Naive thymus-derived CD4-positive, alpha-beta T cell (primary cell): ENCODE results near the gene KAT8. TPM values are rescaled to one million over a fixed set of nuclear protein-coding genes. Genes with fewer than 3 reads are reported as not detected.

Experiments
- ATAC-seq: fragments of 150-1000 bp; cut with Tn5 transposase; 2 replicates; pipeline ENCODE4 v1.10.0; 2021; ENCODE audit warnings: mild to moderate bottlenecking, moderate library complexity
- CTCF ChIA-PET: fragments of 350-600 bp; sonication (Branson Sonifier 250); formaldehyde crosslinking; loops from one replicate; lab custom pipeline; 2021; ENCODE audit warnings: antibody characterized with exemption; lab: Charles Lee
- POLR2A ChIA-PET: fragments of 350-600 bp; sonication (Branson Sonifier 250); formaldehyde crosslinking; loops from one replicate; lab custom pipeline; 2021; ENCODE audit warnings: antibody characterized with exemption, inconsistent platforms; lab: Charles Lee
- DNase-seq, 9 donors: peaks; one replicate each; pipeline versions ENCODE4 v3.0.0 to v3.0.0-alpha.2; 2020 to 2022; ENCODE audit warnings: mixed read lengths in 1 of 9
- H3K27ac ChIP-seq: one replicate; pipeline ENCODE4 v1.7.0; 2013; ENCODE audit warnings: mild to moderate bottlenecking, low read depth, low read length, moderate library complexity
- H3K27me3 ChIP-seq, 2 donors: one replicate each; pipeline ENCODE4 v1.7.0; 2013; ENCODE audit warnings: low read length in 2 of 2, mild to moderate bottlenecking in 2 of 2, moderate library complexity in 2 of 2; ENCODE audit not compliant: control insufficient read depth in 2 of 2, insufficient read depth in 2 of 2
- H3K36me3 ChIP-seq, 3 experiments: 1 replicate in 2 of 3; 2 replicates in 1 of 3; pipeline ENCODE4 v1.7.0; 2013; ENCODE audit warnings: low read length in 3 of 3, mild to moderate bottlenecking in 3 of 3, moderate library complexity in 1 of 3; ENCODE audit not compliant: insufficient read depth in 3 of 3, control insufficient read depth in 2 of 3
- H3K4me1 ChIP-seq, 2 donors: one replicate each; pipeline ENCODE4 v1.7.0; 2013; ENCODE audit warnings: low read length in 2 of 2, mild to moderate bottlenecking in 2 of 2, moderate library complexity in 1 of 2; ENCODE audit not compliant: control insufficient read depth in 2 of 2, insufficient read depth in 2 of 2
- H3K4me3 ChIP-seq: 2 replicates; pipeline ENCODE4 v1.7.0; 2013; ENCODE audit warnings: mild to moderate bottlenecking, low read length
- H3K9me3 ChIP-seq, 3 experiments: 1 replicate in 2 of 3; 2 replicates in 1 of 3; pipeline ENCODE4 v1.7.0; 2013; ENCODE audit warnings: low read length in 3 of 3; ENCODE audit not compliant: control insufficient read depth in 2 of 3
- H3K27ac Mint-ChIP-seq, 9 donors: one replicate each; pipeline ENCODE4 v1.8.0; 2020 to 2022; ENCODE audit warnings: mixed read lengths in 9 of 9, mild to moderate bottlenecking in 8 of 9, moderate library complexity in 5 of 9, inconsistent platforms in 2 of 9
- H3K27me3 Mint-ChIP-seq, 5 donors: one replicate each; pipeline ENCODE4 v1.8.0; 2021 to 2022; ENCODE audit warnings: mixed read lengths in 5 of 5, mild to moderate bottlenecking in 1 of 5
- H3K36me3 Mint-ChIP-seq, 5 donors: one replicate each; pipeline ENCODE4 v1.8.0; 2020 to 2022; ENCODE audit warnings: mixed read lengths in 5 of 5, mild to moderate bottlenecking in 3 of 5, inconsistent platforms in 1 of 5
- H3K4me1 Mint-ChIP-seq, 7 donors: one replicate each; pipeline ENCODE4 v1.8.0; 2020 to 2022; ENCODE audit warnings: mixed read lengths in 7 of 7, mild to moderate bottlenecking in 3 of 7, inconsistent platforms in 1 of 7
- H3K4me3 Mint-ChIP-seq, 10 donors: one replicate each; pipeline ENCODE4 v1.8.0; 2020 to 2022; ENCODE audit warnings: mild to moderate bottlenecking in 10 of 10, mixed read lengths in 10 of 10, moderate library complexity in 6 of 10, inconsistent platforms in 2 of 10
- H3K9me3 Mint-ChIP-seq, 11 donors: one replicate each; pipeline ENCODE4 v1.8.0; 2020 to 2022; ENCODE audit warnings: mixed read lengths in 11 of 11, mild to moderate bottlenecking in 4 of 11, inconsistent platforms in 1 of 11, moderate library complexity in 1 of 11
- intact Hi-C, 2 donors: fragments of 100-400 bp; cut with micrococcal nuclease; formaldehyde crosslinking; loops; one replicate each; pipeline ENCODE4 v1.15.1; 2023
- polyA plus RNA-seq, 2 donors: library from polyadenylated mRNA; unstranded; fragments of 300-500 nt; fragmentation: Illumina TruSeq; gene quantifications; one replicate each; pipeline ENCODE4 v1.2.3, GENCODE V29; 2021
- total RNA-seq, 6 experiments: library from RNA in 5 of 6; stranded (reverse) in 5 of 6; gene quantifications; 1 replicate in 5 of 6; 2 replicates in 1 of 6; pipeline ENCODE4 v1.2.3 and lab custom pipeline; 2021 to 2026

The KAT8 gene
- total and polyA plus RNA-seq, 7 experiments from 2014 or later = 63.0 to 134 (median 109) TPM

- Histone ChIP-seq H3K27ac (peak overlapping the region; percentile 90), H3K4me3 (peak overlapping the region; percentile 76), H3K9me3 (no peaks in the 10 kb centered on the region), H3K4me1 (peaks cover 53 to 56% of the 10 kb centered on the region in 2 donors), H3K36me3 (peaks cover 10 to 35% (median 15%) of the 10 kb centered on the region in 3 experiments), H3K27me3 (no peaks in the 10 kb centered on the region)
- DNase-seq (no peak), ATAC-seq (no peak)
- ChIA-PET CTCF (interaction anchor here (1.3 to 4.3 kb wide), 2 partner anchors 19 to 36 kb away, joined by 3 to 27 read pairs; no protein-coding TSS in a partner anchor), POLR2A (interaction anchor here (0.5 to 6.3 kb wide), 43 partner anchors 8 to 1111 kb away, joined by 3 to 183 read pairs (median 6); partner anchors contain the start of genes ARMC5, BCKDK, FBRS and KAT8)
- intact Hi-C loops = loop anchor here (1.0 to 5.0 kb wide), 4 partner anchors 20 to 688 kb away; partner anchors contain the start of gene STX4 (in 1 of the 2)
- Mint-ChIP-seq H3K27ac (peak overlapping the region; percentile 88 to 100 (median 99)), H3K9me3 (peaks cover 0 to 14% (median 0%) of the 10 kb centered on the region in 11 donors), H3K4me1 (peaks cover 43 to 67% (median 52%) of the 10 kb centered on the region in 7 donors), H3K36me3 (peaks cover 14 to 38% (median 29%) of the 10 kb centered on the region in 5 donors), H3K27me3 (peaks cover 0 to 3% (median 0%) of the 10 kb centered on the region in 5 donors), H3K4me3 (peak overlapping the region; percentile 92 to 99 (median 96))
Measured at GRCh38 chr16:31179219-31179746, 61.8 kb downstream of the KAT8 start.

DNA sequence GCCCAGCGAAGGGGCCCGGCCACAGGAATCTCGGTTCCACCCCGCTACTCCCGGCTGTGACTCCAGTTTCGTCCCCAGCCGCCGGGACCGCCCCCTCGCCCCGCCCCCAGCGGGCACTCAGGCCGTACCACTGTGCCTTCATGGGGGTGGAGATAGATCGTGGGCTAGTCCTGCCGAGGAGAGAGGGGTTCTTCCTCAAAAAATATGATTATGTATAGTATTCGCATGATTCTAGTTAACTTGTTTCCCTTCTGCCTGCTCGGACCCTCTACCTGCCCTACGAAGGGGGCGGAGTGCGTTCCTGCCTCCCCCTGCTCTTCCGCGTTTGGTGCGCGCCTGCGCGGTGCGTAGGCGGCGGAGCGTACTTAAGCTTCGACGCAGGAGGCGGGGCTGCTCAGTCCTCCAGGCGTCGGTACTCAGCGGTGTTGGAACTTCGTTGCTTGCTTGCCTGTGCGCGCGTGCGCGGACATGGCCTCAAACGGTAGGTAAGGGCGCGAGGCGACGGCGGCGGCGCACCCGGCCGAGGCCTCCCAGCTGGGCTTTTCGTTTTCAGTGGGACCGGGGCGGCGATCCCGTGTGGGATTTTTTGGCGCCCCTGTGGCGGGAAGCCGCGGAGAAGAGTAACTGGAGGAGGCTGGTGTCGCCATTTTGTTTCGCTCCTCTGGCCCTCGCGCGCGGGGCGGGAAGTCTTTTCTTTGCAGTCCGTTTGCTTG lies 62.4 kb downstream of the KAT8 start, which contains the start of gene FUS:
Gene FUS, plus strand, starts transcription at position 393 of the 713 bp plus-strand sequence. Its CDS starts 76 bp downstream, at position 469.
- Histone ChIP-seq H3K27ac (peak within 1 kb of the TSS; percentile 90), H3K4me3 (peak within 1 kb of the TSS; percentile 76), H3K9me3 (no peaks in the 10 kb centered on the region), H3K4me1 (peaks cover 56% of the 10 kb centered on the region in 2 donors), H3K27me3 (no peaks in the 10 kb centered on the region), H3K36me3 (peaks cover 10 to 40% (median 15%) of the 10 kb centered on the region in 3 experiments)
- Mint-ChIP-seq H3K27me3 (peaks cover 0 to 3% (median 0%) of the 10 kb centered on the region in 5 donors), H3K36me3 (peaks cover 14 to 42% (median 33%) of the 10 kb centered on the region in 5 donors), H3K4me3 (peak within 1 kb of the TSS; percentile 92 to 99 (median 96)), H3K9me3 (peaks cover 0 to 17% (median 0%) of the 10 kb centered on the region in 11 donors), H3K27ac (peak within 1 kb of the TSS; percentile 96 to 100 (median 99)), H3K4me1 (peaks cover 49 to 72% (median 56%) of the 10 kb centered on the region in 7 donors)
- DNase-seq (peak; percentile 88 to 97 (median 95)), ATAC-seq (peak; percentile 87)
- intact Hi-C loops = loop anchor here (1.0 to 10.0 kb wide), 15 partner anchors 21 to 689 kb away; partner anchors contain the start of genes ARMC5 (in 2 of the 2), KAT8 (in 2 of the 2), STX4 (in 2 of the 2) and ZNF646 (in 2 of the 2)
- ChIA-PET CTCF (interaction anchor here (0.8 to 4.3 kb wide), 3 partner anchors 18 to 106 kb away, joined by 3 to 27 read pairs (median 3); partner anchors contain the start of genes ZNF646 and ZNF668), POLR2A (interaction anchor here (0.5 to 6.3 kb wide), 46 partner anchors 9 to 1112 kb away, joined by 3 to 183 read pairs (median 6); partner anchors contain the start of genes ARMC5, BCKDK, FBRS and KAT8)

Other genes with a start within 250 kb of the KAT8 start
- 10 to 100 TPM; 17.2 to 23.7 (median 22.7) TPM for gene BCL7C, start 223.6 kb upstream of the KAT8 start, total RNA-seq
- 10 to 100 TPM; 28.4 to 31.4 TPM for gene BCL7C, start 223.6 kb upstream of the KAT8 start, polyA plus RNA-seq
- under 1 TPM in 4 of 5 experiments, not detected in 1; 0.17 to 0.54 (median 0.40) TPM for gene CTF1, start 221.1 kb upstream of the KAT8 start, total RNA-seq
- not detected for gene CTF1, start 221.1 kb upstream of the KAT8 start, polyA plus RNA-seq
- 10 to 100 TPM; 11.1 to 26.8 (median 17.0) TPM for gene FBXL19, start 194.1 kb upstream of the KAT8 start, total RNA-seq
- gene FBXL19, start 194.1 kb upstream of the KAT8 start, polyA plus RNA-seq = under 1 TPM; 0.08 to 0.16 TPM
- gene ORAI3, start 168.6 kb upstream of the KAT8 start, total RNA-seq = 10 to 100 TPM in 4 of 5 experiments, 1 to 10 TPM in 1; 6.0 to 29.8 (median 18.4) TPM
- 10 to 100 TPM; 10.3 to 17.8 TPM for gene ORAI3, start 168.6 kb upstream of the KAT8 start, polyA plus RNA-seq
- gene SETD1A, start 159.9 kb upstream of the KAT8 start, total RNA-seq = 10 to 100 TPM; 27.0 to 47.2 (median 36.8) TPM
- gene SETD1A, start 159.9 kb upstream of the KAT8 start, polyA plus RNA-seq = 1 to 10 TPM; 1.3 to 2.5 TPM
- 1 to 10 TPM in 4 of 5 experiments, under 1 TPM in 1; 0.66 to 7.0 (median 3.3) TPM for gene HSD3B7, start 132.5 kb upstream of the KAT8 start, total RNA-seq
- gene HSD3B7, start 132.5 kb upstream of the KAT8 start, polyA plus RNA-seq = under 1 TPM in 1 of 2 donors, not detected in 1; 0.08 TPM
- gene STX1B, start 107.0 kb upstream of the KAT8 start, total RNA-seq = 1 to 10 TPM; 1.7 to 5.2 (median 4.2) TPM
- under 1 TPM; 0.37 to 0.51 TPM for gene STX1B, start 107.0 kb upstream of the KAT8 start, polyA plus RNA-seq
- 100 to 1,000 TPM in 3 of 5 experiments, 10 to 100 TPM in 2; 77.9 to 114 (median 100) TPM for gene STX4, start 84.1 kb upstream of the KAT8 start, total RNA-seq
- 10 to 100 TPM; 23.1 to 33.1 TPM for gene STX4, start 84.1 kb upstream of the KAT8 start, polyA plus RNA-seq
- 10 to 100 TPM; 10.7 to 15.2 (median 12.6) TPM for gene ZNF668, start 43.4 kb upstream of the KAT8 start, total RNA-seq
- 10 to 100 TPM in 1 of 2 donors, 1 to 10 TPM in 1; 6.1 to 14.0 TPM for gene ZNF668, start 43.4 kb upstream of the KAT8 start, polyA plus RNA-seq
- gene ZNF646, start 43.2 kb upstream of the KAT8 start, total RNA-seq = 10 to 100 TPM; 22.2 to 49.1 (median 30.4) TPM
- 10 to 100 TPM in 1 of 2 donors, 1 to 10 TPM in 1; 3.9 to 13.3 TPM for gene ZNF646, start 43.2 kb upstream of the KAT8 start, polyA plus RNA-seq
- gene PRSS53, start 28.7 kb upstream of the KAT8 start, total RNA-seq = 1 to 10 TPM; 5.2 to 7.2 (median 7.1) TPM
- gene PRSS53, start 28.7 kb upstream of the KAT8 start, polyA plus RNA-seq = 1 to 10 TPM in 1 of 2 donors, under 1 TPM in 1; 0.46 to 1.6 TPM
- gene VKORC1, start 22.9 kb upstream of the KAT8 start, total RNA-seq = 10 to 100 TPM; 29.5 to 69.3 (median 35.6) TPM
- gene VKORC1, start 22.9 kb upstream of the KAT8 start, polyA plus RNA-seq = 10 to 100 TPM; 82.3 to 93.0 TPM
- 10 to 100 TPM; 10.3 to 30.8 (median 20.8) TPM for gene BCKDK, start 9.3 kb upstream of the KAT8 start, total RNA-seq
- gene BCKDK, start 9.3 kb upstream of the KAT8 start, polyA plus RNA-seq = 10 to 100 TPM; 21.0 to 36.0 TPM
- not detected for gene PRSS8, start 18.1 kb downstream of the KAT8 start, total RNA-seq
- gene PRSS8, start 18.1 kb downstream of the KAT8 start, polyA plus RNA-seq = not detected
- 1 to 10 TPM in 2 of 5 experiments, under 1 TPM in 3; 0.13 to 2.9 (median 0.69) TPM for gene PRSS36, start 32.4 kb downstream of the KAT8 start, total RNA-seq
- gene PRSS36, start 32.4 kb downstream of the KAT8 start, polyA plus RNA-seq = 1 to 10 TPM; 1.2 to 1.3 TPM
- 100 to 1,000 TPM; 597 to 956 (median 714) TPM for gene FUS, start 62.5 kb downstream of the KAT8 start, total RNA-seq
- 100 to 1,000 TPM; 177 to 194 TPM for gene FUS, start 62.5 kb downstream of the KAT8 start, polyA plus RNA-seq
- gene PYCARD, start 85.1 kb downstream of the KAT8 start, total RNA-seq = 10 to 100 TPM; 13.0 to 80.1 (median 21.2) TPM
- gene PYCARD, start 85.1 kb downstream of the KAT8 start, polyA plus RNA-seq = 10 to 100 TPM; 41.0 to 44.9 TPM
- under 1 TPM in 1 of 5 experiments, not detected in 4; 0.24 TPM for gene TRIM72, start 96.5 kb downstream of the KAT8 start, total RNA-seq
- not detected for gene TRIM72, start 96.5 kb downstream of the KAT8 start, polyA plus RNA-seq
- gene PYDC1, start 99.5 kb downstream of the KAT8 start, total RNA-seq = not detected
- gene PYDC1, start 99.5 kb downstream of the KAT8 start, polyA plus RNA-seq = not detected
- gene ITGAM, start 142.3 kb downstream of the KAT8 start, total RNA-seq = 100 to 1,000 TPM in 1 of 5 experiments, 10 to 100 TPM in 2, 1 to 10 TPM in 1, under 1 TPM in 1; 0.84 to 150 (median 17.9) TPM
- under 1 TPM; 0.27 to 0.52 TPM for gene ITGAM, start 142.3 kb downstream of the KAT8 start, polyA plus RNA-seq
- 100 to 1,000 TPM in 1 of 5 experiments, 10 to 100 TPM in 2, 1 to 10 TPM in 2; 4.0 to 306 (median 40.2) TPM for gene ITGAX, start 237.5 kb downstream of the KAT8 start, total RNA-seq
- under 1 TPM in 1 of 2 donors, not detected in 1; 0.05 TPM for gene ITGAX, start 237.5 kb downstream of the KAT8 start, polyA plus RNA-seq